B cell (primary cell): ENCODE results near the gene JARID2. TPM values are rescaled to one million over a fixed set of nuclear protein-coding genes. Genes with fewer than 3 reads are reported as not detected.

ENCODE experiments used
- ATAC-seq: fragments of 200-7000 bp; cut with Tn5 transposase; one replicate; pipeline ENCODE4 v1.10.0; 2021; ENCODE audit warnings: low read depth, mild to moderate bottlenecking, moderate number of reproducible peaks, moderate library complexity
- CTCF ChIA-PET: fragments of 350-600 bp; sonication (Branson Sonifier 250); formaldehyde crosslinking; loops from one replicate; lab custom pipeline; 2021; ENCODE audit warnings: antibody characterized with exemption, inconsistent platforms; lab: Charles Lee
- POLR2A ChIA-PET: fragments of 350-600 bp; sonication (Branson Sonifier 250); formaldehyde crosslinking; loops from one replicate; lab custom pipeline; 2021; ENCODE audit warnings: antibody characterized with exemption; lab: Charles Lee
- DNase-seq: peaks from one replicate; pipeline ENCODE4 v3.0.0; 2013
- H2AFZ ChIP-seq: 2 replicates; pipeline ENCODE4 v1.6.1; 2012; ENCODE audit warnings: mild to moderate bottlenecking, low read depth, low read length; ENCODE audit not compliant: insufficient read depth, poor library complexity, severe bottlenecking
- H3K27ac ChIP-seq, 2 donors: 1 replicate in 1 of 2; 2 replicates in 1 of 2; pipeline ENCODE4 v1.5.1; 2012 to 2013; ENCODE audit warnings: low read length in 2 of 2, mild to moderate bottlenecking in 2 of 2, moderate library complexity in 1 of 2
- H3K27me3 ChIP-seq, 4 experiments: fragments of 200-600 bp in 1 of 4; sonication (generic) in 1 of 4; replicated peaks in 1 of 4; 1 replicate in 2 of 4; 2 replicates in 2 of 4; pipeline versions ENCODE4 v1.6.1 to v1.7.0; 2013 to 2016; ENCODE audit warnings: low read length in 3 of 4, mild to moderate bottlenecking in 2 of 4, mixed read lengths in 1 of 4, moderate library complexity in 1 of 4; ENCODE audit not compliant: insufficient read depth in 4 of 4, control insufficient read depth in 3 of 4; ENCODE audit errors: control extremely low read depth in 1 of 4
- H3K36me3 ChIP-seq, 2 experiments: replicated peaks in 1 of 2; 1 replicate in 1 of 2; 2 replicates in 1 of 2; pipeline versions ENCODE4 v1.6.1 to v1.7.1; 2013; ENCODE audit warnings: low read length in 1 of 2; ENCODE audit not compliant: insufficient read depth in 2 of 2, control insufficient read depth in 1 of 2; ENCODE audit errors: control extremely low read depth in 1 of 2, extremely low read depth in 1 of 2
- H3K4me1 ChIP-seq, 2 donors: fragments of 200-600 bp in 1 of 2; sonication (generic) in 1 of 2; 1 replicate in 1 of 2; 2 replicates in 1 of 2; pipeline versions ENCODE4 v1.5.1 to v1.6.1; 2013 to 2017; ENCODE audit warnings: low read length in 2 of 2; ENCODE audit not compliant: control insufficient read depth in 2 of 2, insufficient read depth in 2 of 2
- H3K4me2 ChIP-seq: replicated peaks from 2 replicates; pipeline ENCODE3; 2012; ENCODE audit warnings: mild to moderate bottlenecking, low read depth, low read length; ENCODE audit not compliant: poor library complexity, severe bottlenecking
- H3K4me3 ChIP-seq, 5 experiments: fragments of 200-600 bp in 1 of 5; sonication (generic) in 1 of 5; 1 replicate in 3 of 5; 2 replicates in 2 of 5; pipeline versions ENCODE4 v1.5.1 to v1.7.0; 2011 to 2016; ENCODE audit warnings: low read length in 4 of 5, mild to moderate bottlenecking in 4 of 5, low read depth in 2 of 5, control low read depth in 1 of 5, moderate library complexity in 1 of 5; ENCODE audit not compliant: insufficient read depth in 1 of 5; ENCODE audit errors: control extremely low read depth in 1 of 5, extremely low read depth in 1 of 5
- H3K79me2 ChIP-seq: fragments of 200-600 bp; sonication (generic); one replicate; pipeline ENCODE4 v1.6.0; 2016; ENCODE audit warnings: low read length; ENCODE audit not compliant: control insufficient read depth, insufficient read depth
- H3K9ac ChIP-seq: fragments of 200-600 bp; sonication (generic); 2 replicates; pipeline ENCODE4 v1.6.1; 2017; ENCODE audit warnings: mild to moderate bottlenecking, low read length, moderate library complexity
- H3K9me3 ChIP-seq, 3 donors: one replicate each; pipeline versions ENCODE4 v1.6.1 to v1.7.1; 2013; ENCODE audit warnings: low read length in 2 of 3; ENCODE audit not compliant: control insufficient read depth in 2 of 3, insufficient read depth in 1 of 3; ENCODE audit errors: control extremely low read depth in 1 of 3
- H4K20me1 ChIP-seq: 2 replicates; pipeline ENCODE4 v1.6.0; 2012; ENCODE audit warnings: mild to moderate bottlenecking, low read length; ENCODE audit not compliant: insufficient read depth, control insufficient read depth, poor library complexity, severe bottlenecking
- H3K27ac Mint-ChIP-seq: one replicate; pipeline ENCODE4 v1.8.0; 2021; ENCODE audit warnings: mixed read lengths
- H3K27me3 Mint-ChIP-seq: one replicate; pipeline ENCODE4 v1.8.0; 2021; ENCODE audit warnings: mixed read lengths
- H3K4me1 Mint-ChIP-seq: one replicate; pipeline ENCODE4 v1.8.0; 2021; ENCODE audit warnings: mixed read lengths
- H3K4me3 Mint-ChIP-seq: one replicate; pipeline ENCODE4 v1.8.0; 2021; ENCODE audit warnings: mixed read lengths
- H3K9me3 Mint-ChIP-seq: one replicate; pipeline ENCODE4 v1.8.0; 2022; ENCODE audit warnings: mixed read lengths; ENCODE audit not compliant: insufficient read depth
- CTCF ChIP-seq: fragments of 200-600 bp; IDR thresholded peaks from one replicate; pipeline ENCODE4 v1.8.0; 2022; ENCODE audit warnings: antibody characterized with exemption, mild to moderate bottlenecking
- EZH2 ChIP-seq: IDR thresholded peaks from 2 replicates; pipeline ENCODE4 v1.6.1; 2012; ENCODE audit warnings: borderline replicate concordance, low read depth, mild to moderate bottlenecking, moderate library complexity, low read length; ENCODE audit not compliant: insufficient read depth, poor library complexity, severe bottlenecking
- WGBS: methylation state at CpG from one replicate; pipeline ENCODE4 v1.1.5; 2013; ENCODE audit warnings: missing lambda C conversion rate; ENCODE audit not compliant: insufficient coverage; 5-methylcytosine and 5-hydroxymethylcytosine counted together
- intact Hi-C: fragments of 100-400 bp; cut with micrococcal nuclease; formaldehyde crosslinking; loops from one replicate; pipeline ENCODE4 v1.10.0; 2022
- polyA plus RNA-seq: library from polyadenylated mRNA; depleted of rRNA; stranded (reverse); fragments of >200 nt; gene quantifications from 2 replicates; pipeline ENCODE4 v1.2.3, GENCODE V29; 2012
- total RNA-seq, 2 donors: library from RNA; stranded (reverse); fragments of 120-200 nt in 1 of 2; gene quantifications; 1 replicate in 1 of 2; 2 replicates in 1 of 2; pipeline versions ENCODE4 v1.2.3 to v1.2.4, GENCODE V29; 2013 to 2022

Gene JARID2
- total and polyA plus RNA-seq, 2 donors (not counting 1 experiment from before 2014, with no cell fraction given), result 11.0 to 58.1 TPM

GRCh38 chr6:15264412-15264811, 18.5 kb downstream of the JARID2 start:
- Histone ChIP-seq H3K4me3 (no peak overlapping the region), H3K27me3 (no peaks in the 10 kb centered on the region), H3K9me3 (no peaks in the 10 kb centered on the region), H3K79me2 (peaks cover 99% of the 10 kb centered on the region), H4K20me1 (peaks cover 74% of the 10 kb centered on the region), H3K36me3 (no peaks in the 10 kb centered on the region), H3K27ac (no peak overlapping the region), H3K4me2 (peak overlapping the region; percentile 56), H2AFZ (no peak overlapping the region), H3K4me1 (peaks cover 70 to 74% of the 10 kb centered on the region in 2 donors), H3K9ac (no peak overlapping the region)
- Mint-ChIP-seq H3K27me3 (no peaks in the 10 kb centered on the region), H3K27ac (no peak overlapping the region), H3K4me1 (peaks cover 87% of the 10 kb centered on the region), H3K9me3 (no peaks in the 10 kb centered on the region), H3K4me3 (no peak overlapping the region)
- TF ChIP-seq CTCF (no peak), EZH2 (no peak)
- DNase-seq (no peak), ATAC-seq (no peak)
- no CpG with 5 or more reads among the region's 3 CpGs for WGBS
- intact Hi-C loops, result no loop called here
- ChIA-PET POLR2A (no interaction called here), CTCF (interaction anchor here (0.6 to 0.7 kb wide), 2 partner anchors 10 to 19 kb away, joined by 3 to 4 read pairs; no protein-coding TSS in a partner anchor)

DNA sequence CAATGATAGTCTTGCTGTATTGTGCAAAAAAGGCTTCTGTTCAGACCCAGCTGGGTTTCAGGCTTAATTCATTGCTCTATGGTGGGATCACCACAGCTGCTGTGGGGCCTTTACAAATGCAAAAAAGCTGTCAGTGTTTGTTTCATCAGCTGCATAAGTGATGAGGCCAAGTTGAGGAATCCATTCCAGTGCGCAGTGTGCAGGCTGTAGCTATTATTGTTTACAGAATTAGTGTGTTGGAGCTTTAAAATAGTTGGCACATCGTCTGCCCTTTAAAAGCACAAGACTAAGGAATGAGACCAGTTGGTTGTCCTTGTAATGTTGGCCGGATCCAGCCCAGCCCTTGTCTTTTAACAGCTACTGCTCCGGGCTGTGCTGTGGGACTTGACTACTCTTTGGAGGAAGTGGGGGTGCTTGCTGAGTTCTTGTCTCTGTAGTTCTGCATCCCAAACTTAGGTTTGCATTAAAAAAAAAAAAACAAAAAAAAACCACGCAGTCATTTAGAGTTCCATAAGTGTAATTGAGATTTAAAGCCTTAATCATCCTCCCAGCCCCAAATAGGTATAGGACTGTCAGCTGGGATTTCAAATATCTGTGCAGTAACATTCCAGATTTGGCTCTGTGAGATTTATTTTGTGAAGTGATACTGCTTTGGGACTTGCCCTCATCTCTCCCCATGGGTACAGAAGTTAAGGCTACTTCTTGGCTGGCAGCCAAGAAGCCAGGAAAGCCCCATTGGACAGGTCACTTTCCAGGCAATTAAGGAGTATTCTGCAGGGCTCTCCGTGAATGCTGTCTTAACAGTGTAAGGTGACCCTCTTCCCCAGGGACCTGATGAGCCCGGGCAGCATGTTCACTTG, 19.3 kb downstream of the JARID2 start:
- CTCF ChIA-PET, result interaction anchor here (0.6 to 1.4 kb wide), 3 partner anchors 11 to 19 kb away, joined by 3 to 5 read pairs (median 4); no protein-coding TSS in a partner anchor
- Histone ChIP-seq H3K79me2 (peaks cover 100% of the 10 kb centered on the region), H4K20me1 (peaks cover 81% of the 10 kb centered on the region), H3K4me3 (no peak overlapping the region), H3K4me1 (peaks cover 74% of the 10 kb centered on the region in 2 donors), H3K9me3 (no peaks in the 10 kb centered on the region), H3K9ac (no peak overlapping the region), H3K27me3 (no peaks in the 10 kb centered on the region), H3K27ac (peak overlapping the region in 1 of 2 donors; percentile 41), H3K36me3 (no peaks in the 10 kb centered on the region), H3K4me2 (peak overlapping the region; percentile 56), H2AFZ (no peak overlapping the region)
- 39% methylated on average over 4 of the region's 7 CpGs for WGBS
- peak overlapping the region; percentile 68 for H3K4me3 Mint-ChIP-seq
- H3K27ac Mint-ChIP-seq, result peak overlapping the region; percentile 56
- no peaks in the 10 kb centered on the region for H3K27me3 Mint-ChIP-seq
- no peak for ATAC-seq
- H3K9me3 Mint-ChIP-seq, result no peaks in the 10 kb centered on the region
- no peak for DNase-seq
- intact Hi-C loops, result loop anchor here (5.0 kb wide), 1 partner anchor 37 kb away; no protein-coding TSS in a partner anchor
- peaks cover 87% of the 10 kb centered on the region for H3K4me1 Mint-ChIP-seq
- TF ChIP-seq EZH2, result no peak
- no peak for TF ChIP-seq CTCF
- POLR2A ChIA-PET, result interaction anchor here (0.5 to 0.6 kb wide), 2 partner anchors 9 to 388 kb away, joined by 3 read pairs; no protein-coding TSS in a partner anchor
